ENCODE measurements around the gene MRPS22.

MRPS22 gene

DNA sequence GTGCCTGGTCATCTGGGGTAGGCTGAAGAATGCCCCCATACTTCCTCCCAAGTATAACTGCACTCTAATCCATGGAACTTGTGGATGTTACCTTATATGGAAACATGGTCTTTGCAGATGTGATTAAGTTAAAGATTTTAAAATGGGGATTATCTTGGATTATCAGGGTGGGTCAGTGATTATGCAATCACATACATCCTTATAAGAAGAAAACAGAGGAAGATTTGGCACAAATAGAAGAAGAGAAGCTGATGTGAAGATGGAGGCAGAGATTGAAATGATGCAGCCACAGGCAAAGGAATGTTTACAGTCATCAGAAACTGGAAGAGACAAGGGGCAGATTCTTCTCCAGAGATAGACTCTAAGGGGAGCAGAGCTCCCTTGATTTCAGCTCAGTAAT, 1.8 kb upstream of the MRPS22 start:
- no peak overlapping the region for H3K9ac ChIP-seq (ENCODE audit: low read depth, low read length)
- no peak overlapping the region for H3K4me2 ChIP-seq (ENCODE audit: low read length)
- peaks cover 11% of the 10 kb centered on the region for H3K36me3 ChIP-seq (ENCODE audit: insufficient read depth, low read length)
- H3K4me3 ChIP-seq (ENCODE audit: low read length), result no peak overlapping the region
- H3K9me3 ChIP-seq (replicated peaks; ENCODE audit: low read length), result no peaks in the 10 kb centered on the region
- no peaks in the 10 kb centered on the region for H3K27me3 ChIP-seq (ENCODE audit: control insufficient read depth, insufficient read depth, low read length)
- peaks cover 24% of the 10 kb centered on the region for H3K4me1 ChIP-seq (ENCODE audit: control insufficient read depth, insufficient read depth, low read length)

DNA sequence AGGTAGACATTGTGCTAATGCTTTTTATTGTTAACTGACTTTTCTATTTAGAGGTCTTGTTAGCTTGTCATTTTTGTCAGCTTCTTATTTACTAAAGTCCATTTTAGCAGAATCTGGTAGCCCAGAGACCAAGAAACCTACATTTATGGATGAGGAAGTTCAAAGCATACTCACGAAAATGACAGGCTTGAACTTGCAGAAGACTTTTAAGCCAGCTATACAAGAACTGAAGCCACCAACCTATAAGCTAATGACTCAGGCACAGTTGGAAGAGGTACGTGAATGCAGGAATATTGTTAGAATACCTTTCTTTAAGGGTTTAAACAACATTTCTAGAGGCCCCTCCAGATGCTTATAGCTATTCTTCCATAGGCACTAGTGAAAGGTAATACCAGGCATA, 3.0 kb downstream of the MRPS22 start:
- no peaks in the 10 kb centered on the region for H3K27me3 ChIP-seq (ENCODE audit: control insufficient read depth, insufficient read depth, low read length)
- H3K9ac ChIP-seq (ENCODE audit: low read depth, low read length), result no peak overlapping the region
- H3K4me3 ChIP-seq (ENCODE audit: low read length), result no peak overlapping the region
- H3K4me2 ChIP-seq (ENCODE audit: low read length), result no peak overlapping the region
- H3K9me3 ChIP-seq (replicated peaks; ENCODE audit: low read length), result no peaks in the 10 kb centered on the region
- peaks cover 13% of the 10 kb centered on the region for H3K4me1 ChIP-seq (ENCODE audit: control insufficient read depth, insufficient read depth, low read length)
- H3K36me3 ChIP-seq (ENCODE audit: insufficient read depth, low read length), result peaks cover 57% of the 10 kb centered on the region

DNA sequence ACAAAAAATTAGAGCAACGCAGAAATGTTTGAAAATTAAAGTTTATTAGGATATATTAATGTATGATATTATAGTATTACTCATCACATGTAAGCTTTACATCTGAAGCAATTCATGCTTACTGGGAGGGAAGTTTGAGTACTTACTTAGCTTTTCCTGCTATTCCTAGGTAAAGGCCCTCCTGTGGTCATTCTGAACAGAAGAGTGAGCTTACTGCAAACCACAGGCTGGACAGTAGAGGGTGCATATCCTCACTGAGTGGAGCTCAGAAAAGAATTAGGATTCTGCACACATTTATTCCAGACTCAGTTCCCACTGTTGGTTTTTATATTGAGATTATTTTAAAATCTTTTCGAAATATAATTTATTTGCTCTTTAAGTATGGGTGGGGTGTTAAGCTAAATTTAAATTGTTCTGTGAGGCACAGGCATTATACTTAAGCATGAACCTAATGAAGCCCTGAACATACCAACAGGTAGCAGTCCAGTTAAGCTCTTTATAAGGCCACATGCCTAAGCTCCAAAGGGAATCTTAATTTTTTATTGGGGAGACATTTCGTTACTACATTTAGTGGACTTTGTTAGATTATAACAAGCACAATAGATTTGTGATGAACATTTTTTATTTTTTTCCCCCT, 10.2 kb downstream of the MRPS22 start:
- no peak overlapping the region for H3K4me3 ChIP-seq (ENCODE audit: low read length)
- no peak overlapping the region for H3K9ac ChIP-seq (ENCODE audit: low read depth, low read length)
- H3K36me3 ChIP-seq (ENCODE audit: insufficient read depth, low read length), result peaks cover 92% of the 10 kb centered on the region
- H3K9me3 ChIP-seq (replicated peaks; ENCODE audit: low read length), result no peaks in the 10 kb centered on the region
- no peak overlapping the region for H3K4me2 ChIP-seq (ENCODE audit: low read length)
- no peaks in the 10 kb centered on the region for H3K27me3 ChIP-seq (ENCODE audit: control insufficient read depth, insufficient read depth, low read length)
- no peaks in the 10 kb centered on the region for H3K4me1 ChIP-seq (ENCODE audit: control insufficient read depth, insufficient read depth, low read length)

DNA sequence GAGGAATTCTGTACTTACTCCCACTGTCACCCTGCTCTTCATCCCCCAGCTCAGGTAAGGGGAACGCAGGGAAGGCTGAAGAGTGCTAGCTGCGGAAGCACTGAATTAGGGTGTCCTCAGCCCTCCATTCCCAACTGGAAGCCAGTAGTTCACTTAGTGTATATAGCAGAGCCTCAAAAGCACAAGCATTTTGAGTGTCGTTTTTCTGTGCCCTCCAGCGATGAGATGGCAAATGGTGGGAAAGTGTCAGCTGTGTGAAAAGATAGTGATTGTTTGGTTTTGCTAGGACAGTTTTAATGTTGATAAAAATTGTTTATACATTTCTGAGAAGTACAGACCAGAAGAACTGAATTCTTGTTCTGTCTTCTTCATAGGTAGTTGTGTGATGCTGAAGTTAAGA, 10.8 kb downstream of the MRPS22 start:
- Histone ChIP-seq H3K27me3 (ENCODE audit: control insufficient read depth, insufficient read depth, low read length) (no peaks in the 10 kb centered on the region), H3K4me3 (ENCODE audit: low read length) (no peak overlapping the region), H3K9me3 (replicated peaks; ENCODE audit: low read length) (no peaks in the 10 kb centered on the region), H3K9ac (ENCODE audit: low read depth, low read length) (no peak overlapping the region), H3K4me1 (ENCODE audit: control insufficient read depth, insufficient read depth, low read length) (no peaks in the 10 kb centered on the region), H3K36me3 (ENCODE audit: insufficient read depth, low read length) (peaks cover 92% of the 10 kb centered on the region), H3K4me2 (ENCODE audit: low read length) (no peak overlapping the region)

DNA sequence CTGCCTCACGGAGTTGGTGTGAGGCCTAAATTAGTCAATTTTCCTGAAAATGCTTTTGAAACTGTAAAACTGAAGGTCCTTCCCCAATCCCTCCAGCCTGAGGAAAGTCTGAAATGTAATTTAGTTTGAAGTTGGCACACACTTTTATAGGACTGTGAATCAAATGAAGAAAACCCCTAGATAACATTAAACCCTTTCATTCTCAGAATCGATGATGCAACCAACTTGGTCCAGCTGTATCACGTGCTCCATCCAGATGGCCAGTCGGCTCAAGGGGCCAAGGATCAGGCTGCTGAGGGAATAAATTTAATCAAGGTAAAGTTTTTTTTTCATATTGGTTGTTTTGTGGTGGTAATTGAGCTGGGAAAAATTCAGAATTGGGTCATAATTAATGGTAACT, 11.7 kb downstream of the MRPS22 start:
- Histone ChIP-seq H3K4me3 (ENCODE audit: low read length) (no peak overlapping the region), H3K4me1 (ENCODE audit: control insufficient read depth, insufficient read depth, low read length) (no peaks in the 10 kb centered on the region), H3K9ac (ENCODE audit: low read depth, low read length) (no peak overlapping the region), H3K36me3 (ENCODE audit: insufficient read depth, low read length) (peaks cover 94% of the 10 kb centered on the region), H3K9me3 (replicated peaks; ENCODE audit: low read length) (no peaks in the 10 kb centered on the region), H3K4me2 (ENCODE audit: low read length) (no peak overlapping the region), H3K27me3 (ENCODE audit: control insufficient read depth, insufficient read depth, low read length) (no peaks in the 10 kb centered on the region)

DNA sequence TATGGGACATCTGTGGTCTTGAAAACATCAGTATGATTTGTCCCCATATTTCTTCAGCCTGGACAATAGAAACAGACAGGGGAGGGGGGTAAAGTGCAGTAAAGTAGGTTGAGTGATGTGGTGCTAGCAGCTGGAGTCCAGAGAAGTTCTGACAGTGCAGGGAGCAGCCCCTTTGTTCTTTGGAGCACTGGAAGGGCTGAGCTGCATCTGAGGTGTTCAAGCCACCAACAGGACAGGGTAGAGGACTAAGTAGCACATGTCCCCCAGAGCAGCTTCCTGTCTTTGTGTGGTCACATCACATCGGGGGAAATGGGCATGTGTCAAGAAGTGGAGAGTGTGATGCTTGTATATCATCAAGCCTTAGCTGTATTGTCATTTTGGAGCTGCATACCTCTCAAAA, 12.1 kb downstream of the MRPS22 start:
- H3K4me1 ChIP-seq (ENCODE audit: control insufficient read depth, insufficient read depth, low read length), result no peaks in the 10 kb centered on the region
- H3K9me3 ChIP-seq (replicated peaks; ENCODE audit: low read length), result no peaks in the 10 kb centered on the region
- peaks cover 94% of the 10 kb centered on the region for H3K36me3 ChIP-seq (ENCODE audit: insufficient read depth, low read length)
- no peaks in the 10 kb centered on the region for H3K27me3 ChIP-seq (ENCODE audit: control insufficient read depth, insufficient read depth, low read length)
- H3K9ac ChIP-seq (ENCODE audit: low read depth, low read length), result no peak overlapping the region
- no peak overlapping the region for H3K4me2 ChIP-seq (ENCODE audit: low read length)
- no peak overlapping the region for H3K4me3 ChIP-seq (ENCODE audit: low read length)

DNA sequence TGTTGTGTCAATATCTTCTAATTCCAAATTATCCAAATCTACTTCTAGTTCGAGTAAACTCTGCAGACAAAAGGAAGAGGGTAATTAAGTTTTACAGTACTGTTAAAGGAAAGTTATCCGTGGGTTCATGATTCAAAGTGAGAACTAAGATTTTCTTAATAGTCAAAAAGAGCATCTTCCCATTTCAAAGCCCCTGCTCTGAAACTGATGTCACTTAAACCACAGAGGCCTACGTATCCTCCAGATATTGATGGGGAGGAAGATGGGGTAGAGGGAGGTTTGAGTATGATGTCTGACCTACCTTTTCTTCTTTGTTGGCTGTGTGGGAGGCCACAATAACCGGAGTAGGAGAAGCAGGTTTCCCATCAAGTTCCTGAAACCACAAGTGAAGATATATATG, 14.1 kb downstream of the MRPS22 start:
- H3K4me1 ChIP-seq (ENCODE audit: control insufficient read depth, insufficient read depth, low read length), result no peaks in the 10 kb centered on the region
- H3K9ac ChIP-seq (ENCODE audit: low read depth, low read length), result no peak overlapping the region
- peaks cover 90% of the 10 kb centered on the region for H3K36me3 ChIP-seq (ENCODE audit: insufficient read depth, low read length)
- no peaks in the 10 kb centered on the region for H3K9me3 ChIP-seq (replicated peaks; ENCODE audit: low read length)
- H3K4me2 ChIP-seq (ENCODE audit: low read length), result no peak overlapping the region
- no peaks in the 10 kb centered on the region for H3K27me3 ChIP-seq (ENCODE audit: control insufficient read depth, insufficient read depth, low read length)
- no peak overlapping the region for H3K4me3 ChIP-seq (ENCODE audit: low read length)

DNA sequence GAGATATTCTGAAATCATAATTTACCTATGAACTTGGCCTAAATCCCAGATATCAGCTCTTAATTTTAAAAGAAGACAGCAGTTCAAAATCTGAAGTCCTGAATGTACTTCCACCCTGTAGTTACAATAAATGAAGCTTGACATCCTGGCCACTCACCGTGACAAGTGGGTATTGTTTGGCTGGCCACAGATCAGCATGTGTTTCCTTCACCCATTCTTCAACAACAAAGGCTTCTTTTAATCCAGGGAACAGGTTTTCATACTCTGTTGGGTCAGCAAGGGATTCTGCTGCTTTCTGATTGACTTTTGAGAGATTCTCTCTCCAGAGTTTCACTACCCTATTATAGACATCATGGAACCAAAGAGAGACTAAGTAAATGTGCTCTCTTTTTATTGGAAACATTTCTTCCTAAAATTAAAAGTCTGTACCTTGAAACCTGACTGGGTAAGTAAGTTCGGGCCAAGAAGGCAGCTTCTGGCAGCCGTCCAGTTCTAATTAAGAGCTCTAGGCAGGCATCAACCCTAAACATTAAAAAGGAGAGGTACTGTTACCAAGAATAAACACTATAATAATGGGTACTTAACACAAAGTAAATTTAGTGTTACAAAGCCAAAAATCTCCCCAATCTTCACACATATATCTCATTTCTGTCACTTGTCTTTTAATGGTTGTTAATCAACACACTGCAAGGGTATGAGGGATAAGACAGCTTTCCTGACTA, 15.2 kb downstream of the MRPS22 start:
- Histone ChIP-seq H3K9ac (ENCODE audit: low read depth, low read length) (no peak overlapping the region), H3K4me1 (ENCODE audit: control insufficient read depth, insufficient read depth, low read length) (no peaks in the 10 kb centered on the region), H3K27me3 (ENCODE audit: control insufficient read depth, insufficient read depth, low read length) (no peaks in the 10 kb centered on the region), H3K36me3 (ENCODE audit: insufficient read depth, low read length) (peaks cover 93% of the 10 kb centered on the region), H3K4me3 (ENCODE audit: low read length) (no peak overlapping the region), H3K9me3 (replicated peaks; ENCODE audit: low read length) (no peaks in the 10 kb centered on the region), H3K4me2 (ENCODE audit: low read length) (no peak overlapping the region)

DNA sequence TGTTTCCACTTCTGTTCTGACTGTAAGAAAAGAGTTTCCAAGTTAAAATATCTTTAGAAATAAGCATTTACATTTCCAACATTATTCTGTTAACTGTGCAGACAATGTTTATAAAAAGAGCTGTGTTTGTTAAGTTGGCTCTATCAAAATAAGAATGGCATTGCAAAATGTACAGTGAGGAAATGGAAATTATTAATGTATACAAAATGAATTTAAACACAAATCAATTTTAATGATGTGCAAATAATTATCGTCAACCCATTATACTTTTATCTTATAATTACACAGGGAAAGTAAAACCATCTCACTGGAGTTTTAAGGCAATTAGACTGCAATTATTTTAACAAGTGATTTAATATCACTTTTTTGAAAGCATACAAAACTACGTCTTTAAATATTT, 17.5 kb downstream of the MRPS22 start:
- no peaks in the 10 kb centered on the region for H3K27me3 ChIP-seq (ENCODE audit: control insufficient read depth, insufficient read depth, low read length)
- H3K9ac ChIP-seq (ENCODE audit: low read depth, low read length), result no peak overlapping the region
- H3K4me2 ChIP-seq (ENCODE audit: low read length), result no peak overlapping the region
- no peaks in the 10 kb centered on the region for H3K4me1 ChIP-seq (ENCODE audit: control insufficient read depth, insufficient read depth, low read length)
- no peak overlapping the region for H3K4me3 ChIP-seq (ENCODE audit: low read length)
- H3K9me3 ChIP-seq (replicated peaks; ENCODE audit: low read length), result no peaks in the 10 kb centered on the region
- H3K36me3 ChIP-seq (ENCODE audit: insufficient read depth, low read length), result peaks cover 94% of the 10 kb centered on the region

DNA sequence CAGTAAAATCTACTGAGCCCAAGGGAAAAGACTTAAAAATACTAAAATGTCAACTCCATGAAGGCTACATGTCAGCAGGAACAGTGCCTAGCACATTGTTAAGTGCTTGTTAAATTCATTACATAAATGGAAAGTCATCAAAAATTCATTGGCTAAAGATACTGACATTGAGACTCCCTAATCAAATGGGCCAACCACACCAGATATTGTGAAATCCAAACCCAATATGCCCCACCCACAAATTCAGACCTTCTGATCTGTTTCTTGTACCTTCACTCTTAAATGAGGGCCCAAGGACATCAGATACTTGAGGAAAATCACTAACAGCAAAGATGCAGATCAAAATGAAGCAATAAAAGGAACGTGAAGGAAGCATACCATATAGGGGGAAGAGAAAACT, 20.7 kb downstream of the MRPS22 start:
- peaks cover 91% of the 10 kb centered on the region for H3K36me3 ChIP-seq (ENCODE audit: insufficient read depth, low read length)
- H3K9ac ChIP-seq (ENCODE audit: low read depth, low read length), result no peak overlapping the region
- no peaks in the 10 kb centered on the region for H3K9me3 ChIP-seq (replicated peaks; ENCODE audit: low read length)
- no peaks in the 10 kb centered on the region for H3K4me1 ChIP-seq (ENCODE audit: control insufficient read depth, insufficient read depth, low read length)
- no peak overlapping the region for H3K4me3 ChIP-seq (ENCODE audit: low read length)
- H3K27me3 ChIP-seq (ENCODE audit: control insufficient read depth, insufficient read depth, low read length), result no peaks in the 10 kb centered on the region
- no peak overlapping the region for H3K4me2 ChIP-seq (ENCODE audit: low read length)

DNA sequence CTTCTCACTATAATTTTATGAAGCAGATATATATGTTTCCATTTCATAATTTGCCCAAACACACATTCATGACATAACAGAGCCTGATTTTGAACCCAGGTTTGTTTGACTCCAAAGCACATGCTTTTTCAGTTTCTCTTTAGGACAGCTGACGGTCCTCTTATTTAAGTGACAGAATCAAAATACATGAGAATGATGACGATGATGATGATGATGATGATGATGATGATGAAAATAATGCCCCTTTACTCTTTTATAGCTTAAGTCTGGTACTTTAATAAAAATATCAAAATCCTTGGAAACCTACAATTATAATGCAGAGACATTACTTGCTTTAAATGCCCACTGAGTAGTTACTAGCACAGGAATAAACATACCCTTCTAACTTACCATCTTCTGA, 30.3 kb downstream of the MRPS22 start:
- H3K9ac ChIP-seq (ENCODE audit: low read depth, low read length), result no peak overlapping the region
- H3K27me3 ChIP-seq (ENCODE audit: control insufficient read depth, insufficient read depth, low read length), result no peaks in the 10 kb centered on the region

DNA sequence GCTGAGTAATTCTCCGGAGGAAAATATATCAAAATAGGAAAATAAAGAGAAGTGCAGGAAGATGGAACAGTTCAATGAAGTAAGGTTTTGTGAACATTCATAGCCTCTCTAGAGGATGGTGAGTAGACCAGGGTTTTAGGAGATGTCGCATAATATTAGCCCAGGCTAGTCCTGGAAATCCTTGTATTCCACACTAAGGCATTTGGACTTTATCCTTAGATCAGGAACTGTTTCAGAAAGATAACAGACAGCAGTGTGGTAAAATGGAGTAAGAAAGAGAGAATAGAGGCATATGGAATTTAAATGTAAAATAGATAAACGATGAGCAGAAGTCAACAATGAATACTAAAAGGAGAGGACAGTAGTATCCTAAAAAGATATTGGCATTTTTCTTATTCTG, 33.6 kb downstream of the MRPS22 start:
- Histone ChIP-seq H3K36me3 (ENCODE audit: insufficient read depth, low read length) (peaks cover 83% of the 10 kb centered on the region), H3K9ac (ENCODE audit: low read depth, low read length) (no peak overlapping the region), H3K27me3 (ENCODE audit: control insufficient read depth, insufficient read depth, low read length) (no peaks in the 10 kb centered on the region)

More for the DNA sequence above, 30.3 kb downstream of the MRPS22 start:
- Histone ChIP-seq H3K4me2 (ENCODE audit: low read length) (no peak overlapping the region), H3K9me3 (replicated peaks; ENCODE audit: low read length) (no peaks in the 10 kb centered on the region), H3K4me1 (ENCODE audit: control insufficient read depth, insufficient read depth, low read length) (no peaks in the 10 kb centered on the region), H3K36me3 (ENCODE audit: insufficient read depth, low read length) (peaks cover 91% of the 10 kb centered on the region), H3K4me3 (ENCODE audit: low read length) (no peak overlapping the region)

More for the DNA sequence above, 33.6 kb downstream of the MRPS22 start:
- Histone ChIP-seq H3K4me2 (ENCODE audit: low read length) (no peak overlapping the region), H3K4me1 (ENCODE audit: control insufficient read depth, insufficient read depth, low read length) (no peaks in the 10 kb centered on the region), H3K4me3 (ENCODE audit: low read length) (no peak overlapping the region), H3K9me3 (replicated peaks; ENCODE audit: low read length) (no peaks in the 10 kb centered on the region)
